ENCODE measurements around the gene PCA3.

The PCA3 gene

GRCh38 chr9:76785501-76785900, 21.3 kb downstream of the PCA3 start:
- Histone ChIP-seq H3K27ac (no peak overlapping the region), H3K79me2 (ENCODE audit: insufficient read depth, low read depth) (no peaks in the 10 kb centered on the region), H3K36me3 (ENCODE audit: insufficient read depth) (no peaks in the 10 kb centered on the region), H3K4me2 (no peak overlapping the region), H4K20me1 (ENCODE audit: insufficient read depth) (no peaks in the 10 kb centered on the region), H3K4me3 (IDR thresholded peaks at IDR 0.05; ENCODE audit: insufficient read depth, low read depth, low read length) (no peak overlapping the region), H3K9ac (no peak overlapping the region), H3K4me1 (ENCODE audit: low read depth, poor library complexity, severe bottlenecking) (no peaks in the 10 kb centered on the region), H2AFZ (ENCODE audit: low read depth) (no peak overlapping the region), H3K27me3 (ENCODE audit: insufficient read depth, low read depth) (no peaks in the 10 kb centered on the region)
- TF ChIP-seq CTCF (conservative IDR thresholded peaks at IDR 0.05; ENCODE audit: low read depth, low read length), result no peak

- Histone ChIP-seq H3K27ac (no peak overlapping the region), H3K9ac (no peak overlapping the region), H3K4me3 (IDR thresholded peaks at IDR 0.05; ENCODE audit: insufficient read depth, low read depth, low read length) (no peak overlapping the region), H3K27me3 (ENCODE audit: insufficient read depth, low read depth) (no peaks in the 10 kb centered on the region), H3K79me2 (ENCODE audit: insufficient read depth, low read depth) (no peaks in the 10 kb centered on the region), H3K4me2 (no peak overlapping the region), H4K20me1 (ENCODE audit: insufficient read depth) (no peaks in the 10 kb centered on the region), H3K4me1 (ENCODE audit: low read depth, poor library complexity, severe bottlenecking) (no peaks in the 10 kb centered on the region), H3K36me3 (ENCODE audit: insufficient read depth) (no peaks in the 10 kb centered on the region), H2AFZ (ENCODE audit: low read depth) (no peak overlapping the region)
- no peak for TF ChIP-seq CTCF (conservative IDR thresholded peaks at IDR 0.05; ENCODE audit: low read depth, low read length)
These were observed 23.4 kb downstream of the PCA3 start for GRCh38 chr9:76787677-76788076.

- no peak for TF ChIP-seq CTCF (conservative IDR thresholded peaks at IDR 0.05; ENCODE audit: low read depth, low read length)
- H3K79me2 ChIP-seq (ENCODE audit: insufficient read depth, low read depth), result no peaks in the 10 kb centered on the region
- no peak overlapping the region for H3K27ac ChIP-seq
- H3K4me3 ChIP-seq (IDR thresholded peaks at IDR 0.05; ENCODE audit: insufficient read depth, low read depth, low read length), result no peak overlapping the region
- H3K27me3 ChIP-seq (ENCODE audit: insufficient read depth, low read depth), result no peaks in the 10 kb centered on the region
- H3K4me2 ChIP-seq, result no peak overlapping the region
- H3K4me1 ChIP-seq (ENCODE audit: low read depth, poor library complexity, severe bottlenecking), result no peaks in the 10 kb centered on the region
- H3K36me3 ChIP-seq (ENCODE audit: insufficient read depth), result no peaks in the 10 kb centered on the region
- no peaks in the 10 kb centered on the region for H4K20me1 ChIP-seq (ENCODE audit: insufficient read depth)
- no peak overlapping the region for H2AFZ ChIP-seq (ENCODE audit: low read depth)
- no peak overlapping the region for H3K9ac ChIP-seq
These were observed 25.6 kb downstream of the PCA3 start for GRCh38 chr9:76789840-76790239.

GRCh38 chr9:76793784-76794431, 29.7 kb downstream of the PCA3 start:
- H3K9ac ChIP-seq, result no peak overlapping the region
- H4K20me1 ChIP-seq (ENCODE audit: insufficient read depth), result no peaks in the 10 kb centered on the region
- no peaks in the 10 kb centered on the region for H3K27me3 ChIP-seq (ENCODE audit: insufficient read depth, low read depth)
- H3K4me1 ChIP-seq (ENCODE audit: low read depth, poor library complexity, severe bottlenecking), result peaks cover 20% of the 10 kb centered on the region
- H2AFZ ChIP-seq (ENCODE audit: low read depth), result no peak overlapping the region
- no peak for TF ChIP-seq CTCF (conservative IDR thresholded peaks at IDR 0.05; ENCODE audit: low read depth, low read length)
- no peaks in the 10 kb centered on the region for H3K36me3 ChIP-seq (ENCODE audit: insufficient read depth)
- H3K27ac ChIP-seq, result no peak overlapping the region
- H3K4me3 ChIP-seq (IDR thresholded peaks at IDR 0.05; ENCODE audit: insufficient read depth, low read depth, low read length), result no peak overlapping the region
- no peaks in the 10 kb centered on the region for H3K79me2 ChIP-seq (ENCODE audit: insufficient read depth, low read depth)
- H3K4me2 ChIP-seq, result no peak overlapping the region

Data from KMS-11 (cell line).